H9 (cell line): ENCODE data around the gene KIF21B. TPM values are rescaled to one million over a fixed set of nuclear protein-coding genes. Genes with fewer than 3 reads are reported as not detected.

ENCODE experiments used
- DNase-seq: peaks from one replicate; pipeline ENCODE4 v3.0.0-alpha.2; 2017
- H2AFZ ChIP-seq: one replicate; pipeline ENCODE4 v1.6.1; 2013; ENCODE audit warnings: mild to moderate bottlenecking, low read length, control low read depth, moderate library complexity
- H2AK5ac ChIP-seq: 2 replicates; pipeline ENCODE4 v1.6.1; 2013; ENCODE audit warnings: low read length, control low read depth, mixed read lengths; ENCODE audit not compliant: insufficient read length
- H2BK120ac ChIP-seq: one replicate; pipeline ENCODE4 v1.6.1; 2013; ENCODE audit warnings: low read depth, mild to moderate bottlenecking, low read length, control low read depth, inconsistent platforms; ENCODE audit not compliant: poor library complexity, severe bottlenecking
- H2BK12ac ChIP-seq: 2 replicates; pipeline ENCODE4 v1.6.1; 2013; ENCODE audit warnings: low read length, control low read depth, mixed read lengths, low read depth; ENCODE audit not compliant: insufficient read length
- H2BK15ac ChIP-seq: 2 replicates; pipeline ENCODE4 v1.6.1; 2013; ENCODE audit warnings: low read depth, low read length, control low read depth
- H2BK20ac ChIP-seq: one replicate; pipeline ENCODE4 v1.6.1; 2013; ENCODE audit warnings: low read depth, mild to moderate bottlenecking, low read length, control low read depth, inconsistent platforms; ENCODE audit not compliant: poor library complexity, severe bottlenecking
- H2BK5ac ChIP-seq: 2 replicates; pipeline ENCODE4 v1.6.1; 2013; ENCODE audit warnings: low read length, control low read depth, mixed read lengths; ENCODE audit not compliant: insufficient read length
- H3K14ac ChIP-seq: 2 replicates; pipeline ENCODE4 v1.6.1; 2013; ENCODE audit warnings: low read length, control low read depth; ENCODE audit not compliant: insufficient read depth
- H3K18ac ChIP-seq: 2 replicates; pipeline ENCODE4 v1.6.1; 2013; ENCODE audit warnings: low read depth, mild to moderate bottlenecking, mixed read lengths, low read length, control low read depth; ENCODE audit not compliant: insufficient read length
- H3K23ac ChIP-seq: 2 replicates; pipeline ENCODE4 v1.6.1; 2013; ENCODE audit warnings: low read length, control low read depth, mixed read lengths, low read depth; ENCODE audit not compliant: insufficient read length
- H3K23me2 ChIP-seq: 2 replicates; pipeline ENCODE4 v1.6.1; 2013; ENCODE audit warnings: low read depth, mild to moderate bottlenecking, mixed read lengths, low read length, control low read depth; ENCODE audit not compliant: insufficient read length, poor library complexity, severe bottlenecking
- H3K27ac ChIP-seq: 2 replicates; pipeline ENCODE4 v1.5.1; 2013; ENCODE audit warnings: low read length, control low read depth, mixed read lengths, low read depth; ENCODE audit not compliant: insufficient read length
- H3K27me3 ChIP-seq: 2 replicates; pipeline ENCODE4 v1.6.1; 2013; ENCODE audit warnings: low read length, control low read depth, inconsistent platforms; ENCODE audit not compliant: insufficient read depth
- H3K4ac ChIP-seq: 2 replicates; pipeline ENCODE4 v1.6.1; 2013; ENCODE audit warnings: low read depth, mild to moderate bottlenecking, control low read depth, inconsistent platforms, low read length, moderate library complexity
- H3K4me1 ChIP-seq: 2 replicates; pipeline ENCODE4 v1.6.1; 2013; ENCODE audit warnings: low read length, control low read depth, inconsistent platforms; ENCODE audit not compliant: insufficient read depth
- H3K4me2 ChIP-seq: 2 replicates; pipeline ENCODE4 v1.6.1; 2013; ENCODE audit warnings: low read length, control low read depth, mixed read lengths; ENCODE audit not compliant: insufficient read length, insufficient read depth
- H3K56ac ChIP-seq: 2 replicates; pipeline ENCODE4 v1.6.1; 2013; ENCODE audit warnings: low read depth, mild to moderate bottlenecking, mixed read lengths, low read length, control low read depth; ENCODE audit not compliant: insufficient read length
- H3K79me1 ChIP-seq: 2 replicates; pipeline ENCODE4 v1.6.1; 2013; ENCODE audit warnings: low read depth, mild to moderate bottlenecking, moderate library complexity, low read length, control low read depth, inconsistent platforms; ENCODE audit not compliant: insufficient read depth, poor library complexity, severe bottlenecking
- H3K79me2 ChIP-seq: 2 replicates; pipeline ENCODE4 v1.6.1; 2013; ENCODE audit warnings: low read length, control low read depth, inconsistent platforms; ENCODE audit not compliant: insufficient read depth
- H3K9ac ChIP-seq: 2 replicates; pipeline ENCODE4 v1.6.1; 2013; ENCODE audit warnings: low read length, control low read depth, mixed read lengths; ENCODE audit not compliant: insufficient read length; ENCODE audit errors: extremely low read depth
- H3K9me3 ChIP-seq: one replicate; pipeline ENCODE4 v1.6.1; 2013; ENCODE audit warnings: low read depth, low read length, inconsistent platforms; ENCODE audit not compliant: control insufficient read depth
- H3T11ph ChIP-seq: one replicate; pipeline ENCODE4 v1.6.1; 2013; ENCODE audit warnings: mild to moderate bottlenecking, low read length, control low read depth, inconsistent platforms
- H4K20me1 ChIP-seq: one replicate; pipeline ENCODE4 v1.6.1; 2013; ENCODE audit not compliant: control insufficient read depth, insufficient read length, insufficient read depth
- H4K5ac ChIP-seq: 2 replicates; pipeline ENCODE4 v1.6.1; 2013; ENCODE audit warnings: low read depth, mild to moderate bottlenecking, mixed read lengths, low read length, control low read depth; ENCODE audit not compliant: insufficient read length
- H4K8ac ChIP-seq: replicated peaks from 2 replicates; pipeline ENCODE4 v1.6.1; 2013; ENCODE audit warnings: low read length, control low read depth, mixed read lengths, low read depth; ENCODE audit not compliant: insufficient read length
- H4K91ac ChIP-seq: 2 replicates; pipeline ENCODE4 v1.6.1; 2013; ENCODE audit warnings: low read depth, mild to moderate bottlenecking, moderate library complexity, mixed read lengths, low read length, control low read depth; ENCODE audit not compliant: insufficient read length
- H3K27ac Mint-ChIP-seq, 3 experiments: 2 replicates in 2 of 3; 3 replicates in 1 of 3; pipeline ENCODE4 v1.8.0; 2020 to 2021; ENCODE audit warnings: mixed read lengths in 3 of 3, mild to moderate bottlenecking in 1 of 3, moderate library complexity in 1 of 3
- H3K27me3 Mint-ChIP-seq: 2 replicates; pipeline ENCODE4 v1.8.0; 2021; ENCODE audit warnings: low read depth, mild to moderate bottlenecking, moderate library complexity, mixed read lengths
- H3K36me3 Mint-ChIP-seq, 3 experiments: 2 replicates in 2 of 3; 3 replicates in 1 of 3; pipeline ENCODE4 v1.8.0; 2020 to 2021; ENCODE audit warnings: low read depth in 3 of 3, mixed read lengths in 3 of 3; ENCODE audit not compliant: insufficient read depth in 1 of 3
- H3K4me1 Mint-ChIP-seq, 2 experiments: 2 replicates each; pipeline ENCODE4 v1.8.0; 2020; ENCODE audit warnings: mixed read lengths in 2 of 2
- H3K4me3 Mint-ChIP-seq, 2 experiments: 2 replicates in 1 of 2; 3 replicates in 1 of 2; pipeline ENCODE4 v1.8.0; 2020 to 2021; ENCODE audit warnings: mild to moderate bottlenecking in 2 of 2, mixed read lengths in 2 of 2, moderate library complexity in 1 of 2
- H3K9me3 Mint-ChIP-seq, 2 experiments: 2 replicates in 1 of 2; 3 replicates in 1 of 2; pipeline ENCODE4 v1.8.0; 2020; ENCODE audit warnings: mild to moderate bottlenecking in 2 of 2, mixed read lengths in 2 of 2, moderate library complexity in 1 of 2
- WGBS: extraction: QIAGEN DNeasy Blood & Tissue Kit; methylation state at CpG from one replicate; pipeline ENCODE4 v1.1.7; 2013; ENCODE audit warnings: missing lambda C conversion rate, low lambda C conversion rate, mixed read lengths; ENCODE audit not compliant: insufficient read length; ENCODE audit errors: extremely low coverage; 5-methylcytosine and 5-hydroxymethylcytosine counted together
- total RNA-seq: library from RNA; stranded (reverse); gene quantifications from 2 replicates; pipeline ENCODE4 v1.2.1, GENCODE V29; 2021
- TF ChIP-seq, protein P1 (sequence below): fragments of 200-600 bp; sonication (generic); conservative IDR thresholded peaks from 3 replicates; pipeline ENCODE4 v1.8.0; 2021; ENCODE audit warnings: antibody characterized with exemption, mild to moderate bottlenecking

KIF21B gene
- total RNA-seq, 1 experiment from 2014 or later: 7.5 TPM

DNA sequence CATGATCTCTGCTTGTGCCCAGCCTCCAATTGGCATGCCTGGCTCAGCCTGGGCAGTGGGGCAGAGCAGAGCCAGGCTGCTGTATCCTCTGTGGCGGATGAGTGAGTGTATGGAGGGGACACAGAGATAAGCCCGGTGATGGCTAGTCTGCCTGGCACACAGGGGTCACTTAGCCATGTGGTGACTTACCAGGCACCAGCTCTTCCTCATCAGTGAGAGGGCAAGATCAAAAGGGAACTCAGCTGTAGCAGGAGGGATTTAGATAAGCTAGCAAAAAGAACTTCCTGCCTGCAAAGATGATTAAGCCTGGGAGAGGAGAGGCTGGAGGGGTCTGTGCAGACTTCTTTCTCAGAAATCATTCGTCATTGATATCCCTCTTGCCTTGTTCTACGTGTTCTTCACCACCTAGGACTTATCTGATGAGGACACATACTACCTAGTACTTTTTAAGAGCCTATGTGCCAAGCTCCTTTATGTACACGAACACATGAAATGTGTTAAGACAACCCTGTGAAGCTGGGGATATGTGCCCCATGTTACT is 7.9 kb downstream of the KIF21B start:
- Histone ChIP-seq H4K91ac (no peak overlapping the region), H2BK5ac (no peak overlapping the region), H3K4me1 (peaks cover 7% of the 10 kb centered on the region; the same call in 1 of the 2 replicates), H3K23ac (no peak overlapping the region), H2BK15ac (no peak overlapping the region), H3K9ac (no peak overlapping the region), H3K9me3 (no peaks in the 10 kb centered on the region), H3K18ac (no peak overlapping the region), H3K27me3 (no peaks in the 10 kb centered on the region), H2BK12ac (no peak overlapping the region), H2BK20ac (no peak overlapping the region), H4K8ac (no peak overlapping the region), H3K79me2 (peaks cover 1% of the 10 kb centered on the region; the same call in 1 of the 2 replicates), H2BK120ac (no peak overlapping the region), H2AFZ (no peak overlapping the region), H3K79me1 (no peaks in the 10 kb centered on the region), H3K4me2 (no peak overlapping the region), H3K23me2 (no peaks in the 10 kb centered on the region), H4K5ac (no peak overlapping the region), H2AK5ac (no peak overlapping the region), H3K4ac (no peak overlapping the region), H3K27ac (no peak overlapping the region), H3K56ac (no peak overlapping the region), H3T11ph (no peak overlapping the region), H3K14ac (no peak overlapping the region; the same call in 1 of the 2 replicates), H4K20me1 (no peaks in the 10 kb centered on the region)
- WGBS: no CpG with 5 or more reads among the region's 5 CpGs
- H3K27me3 Mint-ChIP-seq: no peaks in the 10 kb centered on the region; the same call in 1 of the 2 replicates
- H3K27ac Mint-ChIP-seq: no peak overlapping the region
- TF ChIP-seq, protein P1, sequence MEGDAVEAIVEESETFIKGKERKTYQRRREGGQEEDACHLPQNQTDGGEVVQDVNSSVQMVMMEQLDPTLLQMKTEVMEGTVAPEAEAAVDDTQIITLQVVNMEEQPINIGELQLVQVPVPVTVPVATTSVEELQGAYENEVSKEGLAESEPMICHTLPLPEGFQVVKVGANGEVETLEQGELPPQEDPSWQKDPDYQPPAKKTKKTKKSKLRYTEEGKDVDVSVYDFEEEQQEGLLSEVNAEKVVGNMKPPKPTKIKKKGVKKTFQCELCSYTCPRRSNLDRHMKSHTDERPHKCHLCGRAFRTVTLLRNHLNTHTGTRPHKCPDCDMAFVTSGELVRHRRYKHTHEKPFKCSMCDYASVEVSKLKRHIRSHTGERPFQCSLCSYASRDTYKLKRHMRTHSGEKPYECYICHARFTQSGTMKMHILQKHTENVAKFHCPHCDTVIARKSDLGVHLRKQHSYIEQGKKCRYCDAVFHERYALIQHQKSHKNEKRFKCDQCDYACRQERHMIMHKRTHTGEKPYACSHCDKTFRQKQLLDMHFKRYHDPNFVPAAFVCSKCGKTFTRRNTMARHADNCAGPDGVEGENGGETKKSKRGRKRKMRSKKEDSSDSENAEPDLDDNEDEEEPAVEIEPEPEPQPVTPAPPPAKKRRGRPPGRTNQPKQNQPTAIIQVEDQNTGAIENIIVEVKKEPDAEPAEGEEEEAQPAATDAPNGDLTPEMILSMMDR: no peak
- H3K36me3 Mint-ChIP-seq: no peaks in the 10 kb centered on the region; a peak in 1 of 7 replicates
- no peak overlapping the region for H3K4me3 Mint-ChIP-seq
- no peaks in the 10 kb centered on the region; a peak in 1 of 5 replicates for H3K9me3 Mint-ChIP-seq
- H3K4me1 Mint-ChIP-seq: peaks cover 38 to 65% of the 10 kb centered on the region in 2 experiments
- DNase-seq: no peak
